ENCODE results near the gene ABCD1. TPM values are rescaled to one million over a fixed set of nuclear protein-coding genes. Genes with fewer than 3 reads are reported as not detected.
A peak's percentile ranks its signal among the peaks of the same experiment; 100 is the strongest.
"Not testable (repeated sequence)": the region's sequence is repeated elsewhere in the genome, so short reads cannot be mapped to it uniquely, and the experiment has no call there.

Gene ABCD1
- total RNA-seq, 4 donors from 2014 or later = 18.4 to 36.2 (median 25.1) TPM

DNA sequence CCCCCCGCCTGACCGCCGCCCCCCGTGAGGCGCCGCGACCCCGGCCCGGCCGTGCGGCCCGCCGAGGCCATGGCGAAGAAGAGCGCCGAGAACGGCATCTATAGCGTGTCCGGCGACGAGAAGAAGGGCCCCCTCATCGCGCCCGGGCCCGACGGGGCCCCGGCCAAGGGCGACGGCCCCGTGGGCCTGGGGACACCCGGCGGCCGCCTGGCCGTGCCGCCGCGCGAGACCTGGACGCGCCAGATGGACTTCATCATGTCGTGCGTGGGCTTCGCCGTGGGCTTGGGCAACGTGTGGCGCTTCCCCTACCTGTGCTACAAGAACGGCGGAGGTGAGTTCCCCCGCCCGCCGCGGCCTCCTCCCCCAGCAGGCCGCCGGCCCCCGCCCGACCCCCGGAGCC, 36.1 kb upstream of the ABCD1 start:
- peak overlapping the region; percentile 53 to 68 (median 62) for H3K4me3 ChIP-seq
- peaks cover 0 to 5% (median 0%) of the 10 kb centered on the region in 4 donors for H3K9me3 ChIP-seq
- TF ChIP-seq POLR2A (IDR thresholded peaks at IDR 0.05; ENCODE audit: low read depth) (no peak), EP300 (IDR thresholded peaks at IDR 0.05) (no peak), POLR2AphosphoS5 (IDR thresholded peaks at IDR 0.05) (no peak)
- TF ChIP-seq, protein P1, sequence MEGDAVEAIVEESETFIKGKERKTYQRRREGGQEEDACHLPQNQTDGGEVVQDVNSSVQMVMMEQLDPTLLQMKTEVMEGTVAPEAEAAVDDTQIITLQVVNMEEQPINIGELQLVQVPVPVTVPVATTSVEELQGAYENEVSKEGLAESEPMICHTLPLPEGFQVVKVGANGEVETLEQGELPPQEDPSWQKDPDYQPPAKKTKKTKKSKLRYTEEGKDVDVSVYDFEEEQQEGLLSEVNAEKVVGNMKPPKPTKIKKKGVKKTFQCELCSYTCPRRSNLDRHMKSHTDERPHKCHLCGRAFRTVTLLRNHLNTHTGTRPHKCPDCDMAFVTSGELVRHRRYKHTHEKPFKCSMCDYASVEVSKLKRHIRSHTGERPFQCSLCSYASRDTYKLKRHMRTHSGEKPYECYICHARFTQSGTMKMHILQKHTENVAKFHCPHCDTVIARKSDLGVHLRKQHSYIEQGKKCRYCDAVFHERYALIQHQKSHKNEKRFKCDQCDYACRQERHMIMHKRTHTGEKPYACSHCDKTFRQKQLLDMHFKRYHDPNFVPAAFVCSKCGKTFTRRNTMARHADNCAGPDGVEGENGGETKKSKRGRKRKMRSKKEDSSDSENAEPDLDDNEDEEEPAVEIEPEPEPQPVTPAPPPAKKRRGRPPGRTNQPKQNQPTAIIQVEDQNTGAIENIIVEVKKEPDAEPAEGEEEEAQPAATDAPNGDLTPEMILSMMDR (IDR thresholded peaks at IDR 0.05) = no peak
- DNase-seq (ENCODE audit: extremely low spot score) = no peak
- H3K27me3 ChIP-seq = no peaks in the 10 kb centered on the region
- H3K27ac ChIP-seq (replicated peaks in 1 of 4) = peak overlapping the region; percentile 83 to 86 (median 86)
- WGBS = 0% methylated on average over 12 of the region's 57 CpGs
- peaks cover 0 to 10% (median 5%) of the 10 kb centered on the region in 4 donors for H3K36me3 ChIP-seq
- intact Hi-C loops (cut with DNase I) = no loop called here
- peaks cover 3 to 35% (median 30%) of the 10 kb centered on the region in 4 donors for H3K4me1 ChIP-seq

DNA sequence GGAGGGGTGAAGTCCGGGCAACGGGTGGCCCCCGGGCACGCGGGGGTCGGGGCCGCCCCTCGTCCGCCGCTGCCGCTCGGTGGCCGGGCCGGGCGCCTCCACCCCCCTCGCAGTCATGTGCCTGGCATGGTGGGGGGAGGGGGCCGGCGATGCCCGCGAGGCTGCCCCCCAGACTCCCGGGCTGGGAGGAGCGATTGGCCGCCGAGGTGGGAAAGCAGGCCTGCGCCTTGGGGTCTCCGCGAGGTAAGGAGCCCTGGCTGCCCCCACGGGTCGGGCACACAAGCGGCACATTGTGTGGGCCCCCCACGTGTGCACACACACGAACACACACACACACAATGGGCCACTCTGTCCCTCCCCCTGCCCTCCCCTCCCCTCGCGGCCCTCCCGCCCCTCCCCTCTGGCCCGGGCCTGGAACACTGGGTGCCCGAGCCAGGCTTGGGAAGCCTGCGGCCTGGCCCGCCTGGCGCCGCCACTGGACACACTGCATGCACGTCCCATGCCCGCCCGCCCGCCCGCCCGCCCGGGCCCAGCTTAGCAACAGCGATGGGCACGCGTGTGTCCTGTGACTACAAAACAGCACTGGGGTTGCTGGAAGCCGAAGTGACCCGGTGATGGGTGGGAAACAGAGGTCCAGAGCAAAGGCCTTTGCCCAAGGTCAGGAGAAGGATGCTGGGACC, 35.6 kb upstream of the ABCD1 start:
- peak overlapping the region; percentile 83 to 86 (median 86) for H3K27ac ChIP-seq (replicated peaks in 1 of 4)
- TF ChIP-seq POLR2AphosphoS5 (IDR thresholded peaks at IDR 0.05) = no peak
- TF ChIP-seq EP300 (IDR thresholded peaks at IDR 0.05) = no peak
- no peak for TF ChIP-seq POLR2A (IDR thresholded peaks at IDR 0.05; ENCODE audit: low read depth)
- TF ChIP-seq, protein P1 (IDR thresholded peaks at IDR 0.05) = no peak
- peaks cover 3 to 35% (median 30%) of the 10 kb centered on the region in 4 donors for H3K4me1 ChIP-seq
- no peak for DNase-seq (ENCODE audit: extremely low spot score)
- WGBS = 26% methylated on average over 17 of the region's 53 CpGs
- peaks cover 0 to 12% (median 10%) of the 10 kb centered on the region in 4 donors for H3K36me3 ChIP-seq
- no peaks in the 10 kb centered on the region for H3K27me3 ChIP-seq
- intact Hi-C loops (cut with DNase I) = no loop called here
- peak overlapping the region; percentile 53 to 68 (median 62) for H3K4me3 ChIP-seq
- no peaks in the 10 kb centered on the region for H3K9me3 ChIP-seq

DNA sequence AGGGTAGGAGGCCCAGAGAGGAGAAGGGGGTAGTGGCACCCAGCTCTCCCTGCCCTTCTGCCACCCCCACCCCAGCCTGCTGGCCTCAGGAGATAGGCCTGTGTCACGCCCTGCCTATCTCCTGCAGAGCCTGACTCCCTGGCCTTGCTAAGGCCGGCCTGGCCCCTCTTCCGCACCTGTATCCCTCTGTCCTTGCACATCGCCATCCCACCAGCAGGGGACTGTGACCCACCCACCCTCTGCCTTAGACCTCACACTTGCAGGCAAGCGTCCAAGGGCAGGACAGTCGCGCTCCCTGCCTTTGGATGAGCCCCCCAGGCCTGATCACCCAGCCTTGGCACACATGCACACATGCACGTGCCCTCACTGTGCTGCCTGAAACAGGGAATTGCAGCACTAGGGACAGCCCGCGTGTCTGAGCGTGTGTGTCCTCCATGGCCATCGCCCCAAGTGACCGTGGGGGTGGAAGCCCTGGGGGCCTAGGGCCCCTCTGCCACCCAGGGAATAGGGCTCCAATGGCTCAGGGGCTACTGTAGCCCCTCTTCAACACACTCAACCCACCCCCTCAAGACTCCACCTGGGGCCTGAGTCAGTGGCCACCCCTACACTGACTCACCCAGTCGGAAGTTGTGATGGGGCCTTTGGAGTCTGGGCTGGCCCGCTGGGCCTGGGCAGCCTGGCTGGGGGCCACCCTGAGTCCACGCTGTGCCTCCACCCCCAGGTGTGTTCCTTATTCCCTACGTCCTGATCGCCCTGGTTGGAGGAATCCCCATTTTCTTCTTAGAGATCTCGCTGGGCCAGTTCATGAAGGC, 34.8 kb upstream of the ABCD1 start:
- intact Hi-C loops (cut with DNase I) = no loop called here
- TF ChIP-seq POLR2AphosphoS5 (IDR thresholded peaks at IDR 0.05) (no peak), POLR2A (IDR thresholded peaks at IDR 0.05; ENCODE audit: low read depth) (no peak), EP300 (IDR thresholded peaks at IDR 0.05) (no peak)
- TF ChIP-seq, protein P1 (IDR thresholded peaks at IDR 0.05) = no peak
- 78% methylated on average over 11 of the region's 19 CpGs for WGBS
- no peak for DNase-seq (ENCODE audit: extremely low spot score)
- Histone ChIP-seq H3K36me3 (peaks cover 0 to 20% (median 15%) of the 10 kb centered on the region in 4 donors), H3K27me3 (no peaks in the 10 kb centered on the region), H3K4me1 (peaks cover 3 to 35% (median 30%) of the 10 kb centered on the region in 4 donors), H3K4me3 (peak overlapping the region; percentile 53 to 68 (median 62)), H3K9me3 (no peaks in the 10 kb centered on the region), H3K27ac (replicated peaks in 1 of 4) (peak overlapping the region; percentile 83 to 86 (median 86))

DNA sequence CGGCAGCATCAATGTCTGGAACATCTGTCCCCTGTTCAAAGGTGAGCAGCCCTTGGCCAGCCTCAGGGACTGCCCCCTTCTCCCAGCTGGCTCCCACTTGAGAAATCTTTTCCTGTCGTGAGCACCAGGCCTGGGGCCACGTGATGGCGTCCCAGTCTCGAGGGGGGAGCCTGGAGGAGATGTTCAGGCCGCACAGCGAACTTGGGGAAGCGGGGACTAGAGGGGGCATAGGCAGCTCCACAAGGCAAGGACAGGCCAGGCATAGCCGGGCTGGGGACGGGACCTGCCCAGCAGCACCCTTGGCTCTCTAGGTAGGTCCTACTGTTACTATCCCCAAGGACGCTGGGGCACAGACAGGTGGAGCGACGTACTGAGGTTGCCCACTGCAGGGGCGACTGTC, 34.2 kb upstream of the ABCD1 start:
- Histone ChIP-seq H3K4me3 (peak overlapping the region in 2 of 4 donors; percentile 61 to 68), H3K9me3 (no peaks in the 10 kb centered on the region), H3K27ac (replicated peaks in 1 of 4) (peak overlapping the region; percentile 83 to 86 (median 86)), H3K36me3 (peaks cover 0 to 24% (median 16%) of the 10 kb centered on the region in 4 donors), H3K4me1 (peaks cover 3 to 35% (median 30%) of the 10 kb centered on the region in 4 donors), H3K27me3 (no peaks in the 10 kb centered on the region)
- no peak for DNase-seq (ENCODE audit: extremely low spot score)
- 80% methylated on average over 12 of the region's 14 CpGs for WGBS
- TF ChIP-seq POLR2A (IDR thresholded peaks at IDR 0.05; ENCODE audit: low read depth) (no peak), EP300 (IDR thresholded peaks at IDR 0.05) (no peak), POLR2AphosphoS5 (IDR thresholded peaks at IDR 0.05) (no peak)
- TF ChIP-seq, protein P1 (IDR thresholded peaks at IDR 0.05) = no peak
- intact Hi-C loops (cut with DNase I) = no loop called here

DNA sequence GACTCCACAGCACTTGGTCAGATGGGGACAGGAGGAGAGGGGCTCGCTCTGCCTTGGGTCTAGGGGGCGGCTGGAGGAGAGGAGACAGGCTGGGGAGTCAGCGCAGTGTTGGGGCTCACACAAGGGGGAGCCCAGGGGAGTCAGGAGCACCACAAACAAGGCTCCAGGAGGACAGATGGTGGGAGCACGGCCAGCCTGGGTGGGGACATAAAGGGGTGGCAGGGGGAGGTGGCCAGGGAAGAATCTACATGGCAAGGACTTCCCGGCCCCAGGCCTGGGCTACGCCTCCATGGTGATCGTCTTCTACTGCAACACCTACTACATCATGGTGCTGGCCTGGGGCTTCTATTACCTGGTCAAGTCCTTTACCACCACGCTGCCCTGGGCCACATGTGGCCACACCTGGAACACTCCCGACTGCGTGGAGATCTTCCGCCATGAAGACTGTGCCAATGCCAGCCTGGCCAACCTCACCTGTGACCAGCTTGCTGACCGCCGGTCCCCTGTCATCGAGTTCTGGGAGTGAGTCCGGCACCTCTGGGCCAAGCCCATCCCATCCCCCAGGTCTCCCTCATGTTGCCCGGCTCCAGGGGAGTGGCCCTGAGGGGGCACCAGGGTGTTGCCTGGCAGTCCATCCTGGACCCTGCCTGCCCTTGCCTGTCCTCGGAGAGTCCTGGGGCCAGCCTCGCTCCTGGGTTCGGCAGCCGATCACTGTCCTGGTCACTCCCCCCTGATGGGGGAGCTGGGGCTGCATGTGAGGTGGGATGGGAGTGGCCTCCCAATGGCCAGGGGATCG, 33.4 kb upstream of the ABCD1 start:
- 78% methylated on average over 7 of the region's 21 CpGs for WGBS

More for the DNA sequence above, 33.4 kb upstream of the ABCD1 start:
- Histone ChIP-seq H3K4me1 (peaks cover 3 to 35% (median 30%) of the 10 kb centered on the region in 4 donors), H3K36me3 (peaks cover 0 to 24% (median 16%) of the 10 kb centered on the region in 4 donors), H3K27ac (replicated peaks in 1 of 4) (peak overlapping the region in 2 of 4 donors; percentile 14 to 86)
- H3K27me3 ChIP-seq; DNase-seq (ENCODE audit: extremely low spot score); H3K9me3 ChIP-seq; intact Hi-C loops (cut with DNase I); H3K4me3 ChIP-seq: not testable (repeated sequence)

Data from esophagus muscularis mucosa (tissue), 4 donors.